Activated naive CD4-positive, alpha-beta T cell (primary cell): ENCODE measurements around the gene DTYMK.

Experiments
- DNase-seq, 4 experiments: peaks; one replicate each; lab custom pipeline; 2025; lab: John Stamatoyannopoulos, UW

DTYMK gene, protein sequence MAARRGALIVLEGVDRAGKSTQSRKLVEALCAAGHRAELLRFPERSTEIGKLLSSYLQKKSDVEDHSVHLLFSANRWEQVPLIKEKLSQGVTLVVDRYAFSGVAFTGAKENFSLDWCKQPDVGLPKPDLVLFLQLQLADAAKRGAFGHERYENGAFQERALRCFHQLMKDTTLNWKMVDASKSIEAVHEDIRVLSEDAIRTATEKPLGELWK

DNA sequence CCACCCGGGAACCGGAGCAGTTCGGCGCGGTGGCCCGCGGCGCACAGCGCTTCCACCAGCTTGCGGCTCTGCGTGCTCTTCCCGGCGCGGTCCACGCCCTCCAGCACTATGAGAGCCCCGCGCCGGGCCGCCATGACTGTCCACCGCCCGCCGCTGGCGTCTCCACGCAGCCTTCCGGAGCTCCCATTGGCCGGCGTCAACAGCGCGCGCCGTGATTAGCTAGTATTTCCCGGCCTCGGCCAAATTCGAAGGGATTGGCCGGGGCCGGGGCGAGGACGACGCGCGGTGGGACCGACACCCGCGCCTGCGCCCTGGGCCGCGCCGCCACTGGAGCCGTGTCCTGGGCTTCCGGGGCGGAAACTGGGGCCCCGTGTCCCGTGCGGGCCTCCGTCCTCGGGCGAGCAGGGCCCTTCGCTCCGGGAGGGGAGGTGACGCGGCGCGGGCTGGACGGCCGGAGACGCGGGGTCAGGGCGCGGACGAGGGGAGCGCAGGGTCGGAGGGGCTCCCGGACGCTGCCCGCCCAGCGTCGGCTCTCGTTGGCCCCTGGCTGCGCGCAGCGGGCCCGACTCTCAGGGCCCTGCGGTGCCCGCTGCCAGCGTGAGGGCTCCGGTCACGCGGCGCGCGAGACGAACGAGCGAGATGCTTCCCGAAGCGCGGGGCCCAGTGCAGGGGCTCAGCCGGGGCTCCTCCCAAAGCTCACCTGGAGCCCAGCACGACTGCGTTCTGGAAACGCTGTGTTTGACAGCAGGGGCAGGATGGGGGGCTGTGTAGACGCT is at the start of gene DTYMK:
Gene DTYMK, minus strand, starts transcription at position 166 of the 776 bp plus-strand sequence. Its CDS starts 32 bp downstream, at position 134.
- peak; percentile 90 to 95 (median 92) for DNase-seq

DNA sequence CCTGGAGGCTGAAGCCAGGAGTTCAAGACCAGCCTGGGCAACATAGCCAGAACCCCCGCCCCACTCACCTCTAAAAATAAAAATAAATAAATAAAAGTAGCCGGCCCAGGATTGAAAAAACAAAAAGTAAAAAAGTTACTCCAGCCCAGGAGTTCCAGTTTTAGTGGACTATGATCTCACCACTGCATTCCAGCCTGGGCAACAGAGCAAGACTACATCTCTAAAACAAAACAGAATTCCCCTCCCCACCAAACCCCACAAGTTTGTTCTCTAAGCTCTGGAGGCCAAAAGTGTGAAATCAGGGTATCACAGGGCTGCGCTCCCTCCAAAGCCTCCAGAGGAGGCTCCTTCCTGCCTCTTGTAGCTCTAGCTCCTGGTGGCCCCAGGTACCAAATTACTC is 49.5 kb upstream of the DTYMK start:
- DNase-seq = no peak

DNA sequence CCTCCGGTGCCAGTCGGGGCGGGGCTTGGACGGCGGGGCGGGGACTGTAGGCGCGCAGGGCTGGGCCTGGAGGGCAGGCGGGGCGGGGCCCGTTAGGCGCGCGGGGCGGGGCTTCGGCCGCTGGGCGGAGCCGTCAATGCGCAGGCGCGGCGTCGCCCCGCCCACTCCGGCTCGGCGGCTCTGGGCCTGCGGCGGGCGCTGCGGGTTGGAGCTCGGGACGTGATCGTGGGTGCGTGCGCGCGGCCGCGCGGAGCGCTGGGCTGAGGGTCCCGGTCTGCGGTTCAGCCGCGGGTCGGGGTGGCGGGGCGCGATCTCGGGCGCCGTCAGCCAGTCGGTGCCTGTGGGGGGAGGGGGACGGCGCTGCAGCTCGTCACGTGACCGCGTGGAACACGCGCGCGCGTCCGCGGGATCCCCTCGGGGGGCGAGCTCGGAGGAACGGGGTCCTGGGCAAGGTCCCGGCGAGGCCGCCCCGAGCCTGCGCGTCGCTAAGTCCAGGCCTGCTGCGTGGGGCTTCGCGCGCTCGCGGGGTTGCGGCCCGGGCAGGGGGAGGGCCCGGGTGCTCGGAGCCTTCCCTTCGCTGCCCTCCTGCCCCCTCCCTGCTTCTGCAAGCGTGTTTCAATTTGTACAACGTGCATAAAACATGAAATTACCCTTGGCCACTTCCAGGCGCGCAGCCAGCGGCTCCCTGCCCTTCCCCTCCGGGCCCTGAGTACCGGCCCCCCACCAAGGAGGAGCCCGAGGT is 48.0 kb upstream of the DTYMK start, which contains the start of gene D2HGDH:
Gene D2HGDH, plus strand, starts transcription at position 164 of the 742 bp plus-strand sequence. CDS start 595 bp downstream, outside the sequence.
- peak; percentile 91 to 96 (median 94) for DNase-seq

DNA sequence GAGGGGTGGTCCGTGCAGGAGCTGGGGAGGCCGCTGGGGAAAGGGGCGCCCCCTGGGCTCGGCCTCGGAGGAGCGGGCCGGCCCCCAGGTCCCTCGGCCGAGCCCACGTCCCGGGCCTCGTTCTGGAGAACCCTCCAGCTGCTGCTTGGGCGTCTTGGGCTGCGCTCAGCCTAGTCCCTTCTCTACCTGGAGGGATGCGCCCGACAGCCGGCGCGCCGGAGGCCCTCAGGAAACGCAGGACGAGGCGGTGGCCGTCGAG is 47.5 kb upstream of the DTYMK start:
- no peak for DNase-seq

DNA sequence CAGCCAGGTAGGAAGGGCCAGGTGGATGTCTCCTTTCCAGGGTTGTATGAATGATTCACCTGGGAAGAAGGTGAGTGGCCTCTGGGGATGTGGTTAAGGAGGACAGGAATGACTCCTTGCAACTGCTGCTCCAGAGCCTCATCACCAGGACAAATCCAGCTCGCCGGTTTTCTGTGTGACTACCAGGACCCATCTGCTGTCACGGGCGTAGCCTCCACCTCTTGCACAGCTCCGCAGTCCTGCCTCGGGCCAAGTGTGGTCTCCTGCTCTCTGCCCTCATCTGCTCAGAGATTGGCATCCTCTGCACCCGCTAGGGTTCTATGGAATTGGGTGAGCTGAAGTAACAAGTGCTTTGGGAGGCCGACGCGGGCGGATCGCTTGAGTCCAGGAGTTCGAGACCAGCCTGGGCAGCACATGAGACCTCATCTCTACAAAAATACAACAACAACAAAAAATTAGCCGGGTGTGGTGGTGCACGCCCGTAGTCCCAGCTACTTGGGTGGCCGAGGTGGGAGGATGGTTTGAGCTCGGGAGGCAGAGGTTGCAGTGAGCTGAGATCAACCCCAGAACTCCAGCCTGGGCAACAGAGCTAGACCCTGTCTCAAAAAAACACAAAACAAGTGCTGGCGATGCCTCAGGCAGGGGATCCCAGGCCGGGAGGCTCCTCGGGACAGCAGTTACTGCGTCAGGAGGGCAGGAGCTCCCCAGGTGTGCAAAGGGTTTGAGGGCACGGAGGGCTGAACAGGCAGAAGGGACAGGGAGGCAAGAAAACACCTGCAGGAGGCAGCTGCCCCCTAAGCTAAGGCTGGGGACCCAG is 47.0 kb upstream of the DTYMK start:
- no peak for DNase-seq

DNA sequence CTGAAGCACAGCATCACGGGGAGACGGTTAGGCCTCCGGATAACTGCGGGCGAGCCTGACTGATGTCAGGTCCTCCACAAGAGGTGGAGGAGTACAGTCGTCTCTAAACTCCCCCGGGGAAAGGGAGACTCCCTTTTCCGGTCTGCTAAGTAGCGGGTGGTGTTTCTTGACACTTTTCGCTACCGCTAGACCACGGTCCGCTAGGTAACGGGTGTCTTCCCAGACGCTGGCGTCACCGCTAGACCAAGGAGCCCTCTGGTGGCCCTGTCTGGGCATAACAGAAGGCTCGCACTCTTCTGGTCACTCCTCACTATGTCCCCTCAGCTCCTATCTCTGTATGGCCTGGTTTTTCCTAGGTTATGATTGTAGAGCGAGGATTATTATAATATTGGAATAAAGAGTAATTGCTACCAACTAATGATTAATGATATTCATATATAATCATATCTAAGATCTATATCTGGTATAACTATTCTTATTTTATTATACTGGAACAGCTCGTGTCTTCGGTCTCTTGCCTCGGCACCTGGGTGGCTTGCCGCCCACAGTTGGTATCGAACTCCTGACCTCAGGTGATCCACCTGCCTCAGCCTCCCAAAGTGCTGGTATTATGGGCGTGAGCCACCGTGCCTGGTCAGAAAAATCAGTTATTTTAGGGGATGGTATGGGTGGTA is 46.0 kb upstream of the DTYMK start:
- peak; percentile 21 to 44 (median 22) for DNase-seq

DNA sequence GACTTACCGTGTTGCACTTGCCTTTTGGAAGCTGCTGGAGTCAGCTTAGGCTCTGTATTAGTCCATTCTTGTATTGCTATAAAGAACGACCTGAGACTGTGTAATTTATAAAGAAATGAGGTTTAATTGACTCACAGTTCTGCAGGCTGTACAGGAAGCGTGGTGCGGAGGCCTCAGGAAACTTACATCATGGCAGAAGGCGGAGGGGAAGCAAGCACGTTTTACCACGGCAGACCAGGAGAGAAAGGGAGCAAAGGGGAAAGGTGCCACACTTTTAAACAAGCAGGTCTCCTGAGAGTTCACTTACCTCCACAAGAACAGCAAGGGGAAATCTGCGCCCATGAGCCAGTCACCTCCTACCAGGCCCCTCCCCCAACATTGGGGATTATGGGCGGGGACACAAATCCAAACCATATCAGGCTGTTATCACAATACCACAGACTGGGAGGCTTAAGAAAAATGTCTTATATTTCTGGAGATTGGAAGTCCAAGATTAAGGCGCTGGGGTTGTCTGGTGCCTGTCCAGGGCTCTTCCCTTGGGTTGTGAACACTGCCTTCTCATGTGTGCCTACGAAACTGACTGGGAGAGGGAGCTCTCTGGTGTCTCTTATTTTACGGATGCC is 44.2 kb upstream of the DTYMK start:
- DNase-seq = no peak

DNA sequence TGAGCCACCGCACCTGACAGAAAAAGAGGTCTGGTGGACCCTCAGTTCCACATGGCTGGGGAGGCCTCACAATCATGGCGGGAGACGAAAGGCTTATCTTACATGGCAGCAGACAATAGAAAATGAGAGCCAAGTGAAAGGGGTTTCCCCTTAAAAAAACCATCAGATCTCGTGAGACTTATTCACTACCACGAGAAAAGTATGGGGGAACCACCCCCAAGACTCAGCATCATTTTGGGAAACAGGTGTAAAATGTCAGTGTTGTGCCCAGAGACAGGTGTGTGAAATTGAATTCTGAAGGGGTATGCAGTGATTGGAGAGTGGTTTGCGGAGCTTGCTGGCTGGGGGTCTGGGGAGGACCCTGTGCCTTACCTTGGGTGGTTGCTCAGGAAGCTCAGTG is 43.3 kb upstream of the DTYMK start:
- DNase-seq = no peak

DNA sequence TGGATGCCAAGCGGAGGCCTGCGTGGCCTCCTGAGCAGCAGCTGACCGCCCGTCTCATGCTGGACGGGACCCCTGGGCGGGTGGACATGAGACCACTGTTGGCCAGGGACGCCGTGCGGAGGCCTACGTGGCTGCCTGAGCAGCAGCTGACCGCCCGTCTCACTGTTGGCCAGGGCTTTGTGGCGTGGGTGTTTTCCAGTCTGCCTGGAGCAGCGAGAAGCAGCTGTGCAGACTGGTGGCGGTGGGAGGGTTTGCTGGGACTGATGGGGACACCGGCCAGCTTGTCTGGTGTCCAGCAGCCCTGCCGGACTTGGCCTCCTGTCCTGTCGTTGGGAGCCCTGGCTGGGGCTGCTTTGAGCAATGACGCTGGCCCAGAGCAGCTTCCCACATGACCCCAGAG is 42.0 kb upstream of the DTYMK start:
- DNase-seq = no peak

DNA sequence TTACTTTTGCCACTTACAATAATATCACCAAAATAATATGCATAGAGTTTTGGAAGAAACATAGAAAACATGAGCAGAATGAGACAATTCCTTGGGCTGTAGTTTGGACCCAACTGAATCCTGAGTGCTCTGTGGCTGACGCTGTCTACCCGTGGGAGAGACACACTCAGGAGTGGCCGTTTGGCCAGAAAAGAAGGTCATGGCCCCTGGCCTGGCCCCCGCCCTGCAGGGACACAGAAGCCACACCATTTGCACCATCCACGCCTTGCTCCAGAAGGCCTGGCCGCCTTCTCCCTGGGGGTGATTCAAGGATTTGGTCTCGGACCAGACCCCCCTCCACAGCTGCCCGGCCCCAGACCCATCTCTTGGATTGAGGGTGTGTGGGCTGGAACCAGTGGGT is 41.4 kb upstream of the DTYMK start:
- no peak for DNase-seq

DNA sequence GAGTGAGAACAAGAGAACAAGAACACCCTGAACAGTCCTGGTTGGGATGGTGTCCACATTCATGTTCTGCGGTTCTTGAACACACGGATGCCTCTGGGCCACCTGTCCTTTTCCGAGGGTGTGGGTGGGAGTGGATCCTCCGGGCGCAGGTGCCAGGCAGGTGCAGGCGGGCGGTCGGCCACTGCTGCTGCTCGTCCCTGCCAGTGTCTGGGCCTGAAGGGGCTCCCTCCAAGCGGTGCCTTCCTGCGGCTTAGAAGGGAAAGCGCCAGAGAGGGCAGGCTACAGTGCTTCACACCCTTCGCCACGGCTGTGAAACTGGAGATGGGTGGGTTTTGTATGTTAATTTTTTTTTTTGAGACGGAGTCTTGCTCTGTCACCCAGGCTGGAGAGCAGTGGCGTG is 39.8 kb upstream of the DTYMK start:
- no peak for DNase-seq

DNA sequence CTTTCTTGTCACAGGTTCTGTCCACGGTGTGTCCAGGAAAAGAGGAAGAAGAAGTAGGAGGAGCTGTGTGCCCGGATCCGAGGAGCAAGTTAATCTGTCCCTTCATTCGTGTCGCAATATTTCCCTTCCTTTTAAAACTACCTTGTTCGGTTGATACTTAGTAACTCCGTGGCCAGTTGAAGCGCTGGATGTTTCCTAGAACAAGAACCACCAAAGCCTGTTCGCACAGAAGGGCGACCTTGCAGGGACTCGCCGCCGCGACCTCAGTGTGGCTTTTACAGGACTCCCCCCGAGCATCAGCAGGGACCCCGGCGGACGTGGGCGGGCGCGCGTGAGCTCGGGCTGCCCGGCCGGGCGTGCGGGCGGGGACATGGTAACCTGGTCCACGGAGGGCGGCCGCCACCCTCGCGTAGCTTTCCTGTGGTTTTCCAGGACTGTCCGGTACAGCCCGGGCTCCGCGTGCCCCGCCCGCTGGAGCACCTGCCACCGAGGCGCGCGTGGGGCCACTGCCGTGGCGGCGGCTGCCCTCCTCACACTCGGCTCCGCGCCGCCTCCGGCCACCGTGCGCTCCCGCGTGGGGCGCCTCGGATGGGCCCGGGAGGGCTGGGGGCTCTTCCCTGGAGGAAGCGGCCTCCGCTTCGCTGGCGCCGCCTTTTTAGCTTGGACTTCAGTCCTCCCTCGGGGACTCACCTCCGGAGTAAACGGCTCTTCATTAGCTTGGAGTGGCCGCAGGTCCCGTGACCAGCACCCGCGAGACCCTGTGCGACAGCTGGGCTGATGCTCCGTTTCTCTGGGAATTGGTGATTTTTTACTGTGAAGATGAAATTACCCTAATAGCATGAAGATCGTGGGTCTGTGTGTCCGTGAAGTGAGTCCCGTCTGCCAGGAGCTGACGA is 38.6 kb upstream of the DTYMK start:
- no peak for DNase-seq

DNA sequence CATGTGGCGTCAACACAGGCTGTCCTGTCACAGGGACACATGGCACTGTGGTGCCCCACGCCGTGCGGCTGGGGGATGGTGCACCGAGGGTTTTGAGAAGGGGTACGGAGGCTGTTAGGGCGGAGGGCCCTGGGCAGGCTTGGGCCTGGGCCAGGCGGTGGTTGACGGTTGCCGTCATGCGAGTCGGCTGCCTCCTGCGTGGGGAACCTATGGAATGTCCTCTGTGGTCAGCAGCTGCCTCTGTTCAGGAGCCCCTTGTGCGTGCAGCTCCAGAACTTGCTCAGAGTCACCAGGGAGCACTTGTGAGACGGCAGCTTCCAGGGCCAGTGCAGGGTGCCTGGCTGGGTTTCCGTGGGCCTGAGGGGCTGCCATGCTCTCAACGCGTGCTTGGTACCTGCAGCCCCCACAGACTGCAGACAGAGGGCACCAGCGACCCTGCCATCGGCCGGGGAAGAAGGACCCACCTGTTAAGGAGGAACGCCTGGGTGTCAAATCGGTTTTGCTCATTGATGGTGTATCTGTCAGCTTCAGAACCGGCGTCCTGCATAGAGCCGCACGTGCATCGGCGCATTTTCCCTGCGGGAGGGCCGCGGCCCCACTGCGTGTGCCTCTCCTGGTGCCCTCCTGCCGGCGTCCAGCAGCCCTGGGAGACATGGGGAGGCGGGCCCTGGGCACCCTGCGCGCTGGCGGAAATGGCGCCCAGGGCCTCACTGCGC is 37.8 kb upstream of the DTYMK start:
- no peak for DNase-seq

DNA sequence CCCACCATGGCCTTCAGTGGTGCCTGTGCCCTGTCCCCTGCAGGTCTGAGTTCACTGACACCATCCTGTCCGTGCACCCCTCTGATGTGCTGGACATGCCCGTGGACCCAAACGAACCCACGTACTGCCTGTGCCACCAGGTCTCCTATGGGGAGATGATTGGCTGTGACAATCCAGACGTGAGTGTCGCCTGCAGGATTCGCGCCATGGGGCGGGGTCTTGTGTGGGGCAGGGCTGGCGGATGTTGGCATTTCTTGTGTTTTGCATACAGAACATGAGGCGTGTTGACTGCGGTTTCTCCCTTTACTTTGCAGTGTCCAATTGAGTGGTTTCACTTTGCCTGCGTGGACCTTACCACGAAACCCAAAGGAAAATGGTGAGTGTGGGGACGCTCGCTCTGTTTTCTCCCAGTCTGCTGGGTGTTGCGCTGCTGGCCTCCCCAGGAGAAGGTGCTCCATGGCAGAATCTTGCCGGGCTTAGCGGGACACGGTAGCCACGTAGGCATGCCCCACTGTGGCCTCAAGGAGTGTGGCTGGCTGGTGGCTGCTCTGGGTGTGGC is 36.4 kb upstream of the DTYMK start:
- no peak for DNase-seq

DNA sequence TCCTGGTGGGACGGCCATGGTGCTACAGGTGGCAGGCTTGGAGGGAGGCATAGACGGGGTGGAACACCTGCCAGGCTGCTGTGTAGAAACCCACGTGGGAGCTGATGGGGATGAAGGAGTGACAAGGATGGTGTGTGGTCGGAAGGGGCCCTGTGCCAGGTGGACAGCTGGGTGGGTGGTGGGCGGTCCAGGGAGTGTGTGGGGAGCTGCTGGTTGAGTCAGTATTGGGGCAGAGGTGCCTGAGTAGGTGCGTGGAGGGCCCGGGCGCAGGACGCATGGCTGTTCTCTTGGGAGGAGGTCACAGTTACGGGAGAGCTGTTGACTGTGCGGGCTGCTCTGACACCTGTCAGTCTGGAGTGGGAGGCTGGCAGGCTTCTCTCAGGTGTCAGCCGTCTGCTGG is 35.2 kb upstream of the DTYMK start:
- DNase-seq = no peak

DNA sequence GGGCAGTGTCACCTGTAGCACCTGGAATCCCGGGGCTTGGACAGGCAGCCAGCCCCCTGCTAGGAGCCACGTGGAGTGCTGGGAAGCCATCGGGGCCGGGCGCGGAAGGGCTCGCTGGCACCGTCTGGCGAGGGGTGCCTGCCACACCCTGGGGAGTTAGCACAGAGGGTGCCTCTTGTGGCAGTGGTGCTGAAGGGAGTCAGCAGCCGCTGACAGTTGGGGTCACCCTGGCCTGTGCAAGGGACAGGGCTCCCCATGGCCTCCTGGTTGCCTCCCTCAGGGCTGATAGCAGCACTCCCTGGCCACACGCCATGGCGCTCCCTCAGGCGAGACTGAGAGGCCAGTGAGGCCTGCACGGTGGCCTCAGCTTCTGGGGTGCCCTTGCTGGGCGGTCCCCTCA is 33.9 kb upstream of the DTYMK start:
- DNase-seq = no peak

DNA sequence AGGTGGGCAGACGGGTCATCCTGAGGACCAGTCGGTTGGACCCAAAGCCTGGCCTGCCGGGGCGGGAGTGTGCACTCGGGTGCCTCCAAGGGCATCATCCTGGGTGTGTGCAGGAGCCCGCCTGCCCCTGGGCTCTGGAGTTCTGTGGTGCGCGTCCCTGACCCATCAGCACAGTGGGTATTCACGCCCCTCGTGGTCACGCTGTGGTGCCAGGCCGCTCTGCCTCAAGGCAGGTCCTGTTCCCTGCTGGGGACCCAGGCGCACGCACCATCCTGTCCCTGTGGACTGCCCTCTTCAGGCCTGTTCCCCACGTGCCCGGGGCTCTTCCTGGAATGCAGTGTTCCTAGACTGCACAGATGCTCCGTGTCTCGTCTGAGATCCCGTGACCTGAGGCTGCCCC is 33.5 kb upstream of the DTYMK start:
- no peak for DNase-seq

DNA sequence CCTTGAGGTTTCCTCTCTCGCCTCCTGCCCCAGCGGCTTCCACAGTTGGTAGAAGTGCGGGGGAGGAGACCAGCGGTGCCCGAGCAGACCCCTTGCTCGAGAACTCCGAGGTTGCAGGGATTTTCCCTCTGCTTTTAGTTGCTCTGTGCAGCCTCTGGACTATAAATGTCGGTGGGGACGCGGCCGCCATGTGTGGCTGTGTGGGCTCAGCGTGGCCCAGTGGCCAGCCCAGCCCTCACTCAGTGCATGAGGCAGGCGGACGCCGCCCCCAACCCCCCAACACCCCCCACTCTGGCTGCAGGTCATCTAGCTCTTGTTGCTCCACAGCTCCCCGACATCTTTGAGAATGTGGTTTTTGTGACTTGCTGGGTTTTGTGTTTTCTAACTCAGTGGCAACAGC is 32.5 kb upstream of the DTYMK start:
- no peak for DNase-seq

DNA sequence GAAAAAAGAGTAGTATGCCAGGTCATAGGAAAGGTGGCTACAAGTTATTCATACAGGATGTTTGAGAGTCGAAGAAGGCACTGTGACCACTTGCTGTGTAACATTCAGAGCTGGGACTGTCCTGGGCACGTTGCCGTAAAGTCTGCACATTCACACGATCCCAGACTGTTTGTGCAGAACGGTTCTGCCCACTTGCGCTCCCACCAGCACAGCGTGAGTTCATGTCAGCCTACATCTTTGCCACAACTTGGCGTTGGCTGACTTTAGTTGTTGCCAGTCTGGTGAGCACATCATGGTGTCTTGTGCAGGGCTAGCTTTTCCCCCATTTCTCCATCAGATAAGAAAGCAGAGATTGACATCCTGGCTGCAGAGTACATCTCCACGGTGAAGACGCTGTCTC is 22.3 kb upstream of the DTYMK start:
- DNase-seq = no peak
